Subcutaneous abdominal adipose tissue (tissue), 5 donors: ENCODE data around the gene TFDP1.
"Not testable (repeated sequence)": the region's sequence is repeated elsewhere in the genome, so short reads cannot be mapped to it uniquely, and the experiment has no call there.

Experiments used
- H3K27ac ChIP-seq: one replicate; pipeline ENCODE4 v1.7.0; 2013; ENCODE audit warnings: low read depth, mild to moderate bottlenecking, inconsistent platforms, low read length, moderate library complexity
- H3K27me3 ChIP-seq, 5 donors: one replicate each; pipeline ENCODE4 v1.7.0; 2013; ENCODE audit warnings: low read length in 5 of 5, inconsistent platforms in 1 of 5; ENCODE audit not compliant: control insufficient read depth in 5 of 5, insufficient read depth in 4 of 5
- H3K36me3 ChIP-seq, 5 donors: one replicate each; pipeline ENCODE4 v1.7.0; 2013; ENCODE audit warnings: low read length in 5 of 5; ENCODE audit not compliant: control insufficient read depth in 5 of 5, insufficient read depth in 5 of 5
- H3K4me1 ChIP-seq, 5 donors: one replicate each; pipeline ENCODE4 v1.7.0; 2013; ENCODE audit warnings: low read length in 5 of 5, mild to moderate bottlenecking in 3 of 5, moderate library complexity in 1 of 5; ENCODE audit not compliant: control insufficient read depth in 5 of 5, insufficient read depth in 5 of 5
- H3K4me3 ChIP-seq, 5 donors: one replicate each; pipeline ENCODE4 v1.7.0; 2013; ENCODE audit warnings: low read length in 5 of 5, low read depth in 1 of 5
- H3K9ac ChIP-seq, 5 donors: one replicate each; pipeline ENCODE4 v1.7.0; 2013; ENCODE audit warnings: low read length in 5 of 5, mild to moderate bottlenecking in 4 of 5, moderate library complexity in 3 of 5
- H3K9me3 ChIP-seq, 5 donors: one replicate each; pipeline ENCODE4 v1.7.0; 2013; ENCODE audit warnings: low read length in 5 of 5; ENCODE audit not compliant: control insufficient read depth in 5 of 5
- donor health status: healthy.
- donor health status: healthy.
- donor health status: healthy.
- donor health status: healthy.
- donor health status: healthy.

The TFDP1 gene

DNA sequence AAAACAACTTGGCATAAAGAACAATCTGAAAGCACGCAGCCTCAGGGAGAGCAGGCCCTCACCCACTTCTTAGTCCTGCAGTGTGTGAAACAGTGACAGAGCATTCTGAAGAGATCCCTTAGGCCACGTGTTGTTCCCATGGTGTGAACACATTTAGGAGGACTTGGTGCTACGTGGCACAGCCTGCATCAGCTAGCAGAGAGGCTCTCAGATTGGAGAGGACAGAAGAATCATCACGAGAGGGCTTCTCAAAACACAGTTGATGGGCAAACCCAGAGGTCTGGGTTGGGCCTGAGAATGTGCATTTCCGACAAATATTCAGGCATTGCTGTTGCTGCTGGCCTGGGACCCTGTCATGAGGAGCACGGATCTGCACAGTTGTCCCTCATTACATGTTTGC is 26.1 kb upstream of the TFDP1 start:
- Histone ChIP-seq H3K27ac (no peak overlapping the region), H3K27me3 (peaks cover 0 to 5% (median 0%) of the 10 kb centered on the region in 5 donors), H3K9ac (no peak overlapping the region), H3K36me3 (peaks cover 0 to 4% (median 0%) of the 10 kb centered on the region in 5 donors), H3K4me3 (no peak overlapping the region), H3K9me3 (no peaks in the 10 kb centered on the region), H3K4me1 (peaks cover 0 to 13% (median 0%) of the 10 kb centered on the region in 5 donors)

DNA sequence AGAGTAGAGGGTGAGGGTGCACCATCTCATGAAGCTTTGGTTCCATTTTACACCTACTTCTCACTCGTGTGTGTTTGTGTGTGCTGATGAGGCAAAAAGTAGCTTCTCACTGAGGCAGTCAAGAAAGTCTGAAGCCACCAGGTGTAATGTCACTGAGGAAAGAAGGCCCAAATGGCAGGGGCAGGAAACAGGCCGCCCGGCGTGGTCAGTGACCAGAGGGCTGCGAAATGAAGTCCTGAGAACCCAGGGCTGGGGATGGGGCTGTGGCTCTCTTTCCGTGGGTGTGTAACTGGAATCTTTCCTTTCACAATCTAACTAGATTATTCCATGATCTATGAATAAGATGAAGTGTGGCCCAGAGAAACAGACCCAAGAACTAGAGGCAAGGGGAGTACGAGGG is 25.5 kb upstream of the TFDP1 start:
- no peak overlapping the region for H3K9ac ChIP-seq
- H3K27ac ChIP-seq, result no peak overlapping the region
- peaks cover 0 to 7% (median 0%) of the 10 kb centered on the region in 5 donors for H3K4me1 ChIP-seq
- H3K36me3 ChIP-seq, result no peaks in the 10 kb centered on the region
- no peak overlapping the region for H3K4me3 ChIP-seq
- no peaks in the 10 kb centered on the region for H3K9me3 ChIP-seq
- peaks cover 0 to 5% (median 0%) of the 10 kb centered on the region in 5 donors for H3K27me3 ChIP-seq

DNA sequence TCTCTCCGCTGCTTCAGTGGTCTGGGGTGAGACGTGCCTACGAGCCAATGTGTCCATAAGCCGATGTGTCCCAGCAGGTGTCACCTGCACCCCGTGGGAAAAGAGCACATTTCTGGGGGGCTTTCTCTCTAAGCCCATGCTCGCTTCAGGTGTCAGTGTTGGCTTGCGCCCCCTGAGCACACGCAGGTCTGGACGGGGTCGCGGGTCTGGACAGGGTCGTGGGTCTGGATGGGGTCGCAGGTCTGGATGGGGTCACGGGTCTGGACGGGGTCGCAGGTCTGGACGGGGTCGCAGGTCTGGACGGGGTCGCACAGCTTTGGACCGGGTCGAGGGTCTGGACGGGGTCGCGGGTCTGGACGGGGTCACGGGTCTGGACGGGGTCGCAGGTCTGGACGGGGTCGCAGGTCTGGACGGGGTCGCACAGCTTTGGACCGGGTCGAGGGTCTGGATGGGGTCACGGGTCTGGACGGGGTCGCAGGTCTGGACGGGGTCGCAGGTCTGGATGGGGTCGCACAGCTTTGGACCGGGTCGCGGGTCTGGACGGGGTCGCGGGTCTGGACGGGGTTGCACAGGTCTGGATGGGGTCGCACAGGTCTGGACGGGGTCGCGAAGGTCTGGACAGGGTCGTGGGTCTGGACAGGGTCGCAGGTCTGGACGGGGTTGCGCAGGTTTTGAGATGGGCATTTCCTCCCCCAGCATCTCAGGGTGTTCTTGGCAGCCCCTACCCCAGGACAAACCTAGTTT is 24.5 kb upstream of the TFDP1 start:
- Histone ChIP-seq H3K27me3 (peaks cover 0 to 5% (median 0%) of the 10 kb centered on the region in 5 donors), H3K27ac (no peak overlapping the region), H3K4me1 (peaks cover 0 to 4% (median 0%) of the 10 kb centered on the region in 5 donors), H3K9ac (no peak overlapping the region), H3K4me3 (no peak overlapping the region), H3K36me3 (no peaks in the 10 kb centered on the region), H3K9me3 (no peaks in the 10 kb centered on the region)

DNA sequence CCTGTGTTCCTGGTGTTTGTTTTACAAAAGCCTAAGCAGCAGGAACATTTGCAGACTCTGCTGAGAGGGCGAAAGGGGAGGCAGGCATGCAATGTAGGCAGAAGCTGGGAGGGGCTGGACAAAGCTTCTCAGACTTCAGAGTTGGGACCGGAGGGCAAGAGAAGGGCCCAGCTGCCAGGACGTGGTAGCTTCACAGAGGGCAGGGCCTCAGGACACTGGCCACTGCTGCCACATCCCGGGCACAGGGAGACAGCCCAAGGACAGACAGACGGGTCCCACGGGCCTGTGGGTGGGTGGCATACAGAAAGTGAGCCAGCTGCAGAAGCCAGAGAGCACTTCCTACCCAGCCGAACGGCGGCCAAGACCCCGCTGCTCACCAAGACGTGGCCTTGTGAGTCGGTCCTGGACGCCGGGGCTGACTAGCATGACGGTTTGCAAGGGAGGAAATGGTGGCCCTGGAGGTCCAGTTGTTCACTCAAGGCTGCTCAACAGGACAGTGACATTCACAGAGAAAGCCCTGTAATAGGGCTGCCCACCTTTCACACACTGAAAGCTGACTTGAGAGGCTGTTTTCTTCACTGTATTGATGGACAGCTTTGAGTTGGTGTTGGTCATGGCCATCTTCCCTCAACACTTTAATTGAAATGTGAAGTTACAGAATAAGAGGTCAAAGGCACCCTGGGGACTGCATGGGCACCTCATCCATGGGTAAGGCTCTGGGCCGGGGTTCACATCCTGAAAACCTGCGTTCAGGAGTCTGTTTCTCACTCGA is 23.7 kb upstream of the TFDP1 start:
- H3K27me3 ChIP-seq, result peaks cover 0 to 8% (median 4%) of the 10 kb centered on the region in 5 donors
- no peak overlapping the region for H3K4me3 ChIP-seq
- no peak overlapping the region for H3K27ac ChIP-seq
- peaks cover 0 to 4% (median 0%) of the 10 kb centered on the region in 5 donors for H3K4me1 ChIP-seq
- H3K9ac ChIP-seq, result no peak overlapping the region
- no peaks in the 10 kb centered on the region for H3K9me3 ChIP-seq
- H3K36me3 ChIP-seq, result no peaks in the 10 kb centered on the region

DNA sequence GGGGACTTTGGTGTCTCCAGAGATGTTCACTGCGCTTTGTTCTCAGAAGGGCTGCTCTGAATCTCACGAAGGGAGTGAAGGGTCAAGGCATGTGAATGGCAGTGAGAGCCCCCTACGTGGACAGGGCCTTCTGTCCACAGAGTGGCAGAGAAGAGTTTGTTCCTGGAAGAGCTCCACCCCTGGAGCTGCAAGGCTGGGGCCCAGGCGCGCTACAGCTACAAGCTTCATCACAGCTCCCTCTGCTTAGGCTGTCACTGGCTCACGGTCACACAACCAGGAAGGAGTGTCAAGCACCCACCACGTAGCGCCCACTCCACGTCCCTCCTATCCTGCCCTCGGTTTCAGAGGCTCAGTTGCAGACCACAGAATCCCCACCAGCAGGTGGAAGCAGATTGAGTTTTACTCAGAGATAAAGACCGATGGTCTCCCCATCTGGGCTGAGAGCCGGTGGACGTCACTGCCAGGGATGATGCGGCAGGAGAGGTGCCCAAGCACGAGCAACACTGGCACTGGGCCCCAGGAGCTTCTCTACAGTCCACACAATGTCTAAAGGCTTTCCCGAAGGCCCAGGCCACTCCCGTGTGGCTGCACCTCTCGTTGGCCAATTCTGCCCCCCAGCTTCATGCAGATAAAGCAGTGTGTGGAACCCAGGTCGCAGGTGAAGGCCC is 23.0 kb upstream of the TFDP1 start:
- Histone ChIP-seq H3K9me3 (no peaks in the 10 kb centered on the region), H3K27me3 (peaks cover 0 to 14% (median 4%) of the 10 kb centered on the region in 5 donors), H3K36me3 (no peaks in the 10 kb centered on the region), H3K4me3 (no peak overlapping the region), H3K9ac (no peak overlapping the region), H3K4me1 (peaks cover 0 to 4% (median 0%) of the 10 kb centered on the region in 5 donors), H3K27ac (no peak overlapping the region)

DNA sequence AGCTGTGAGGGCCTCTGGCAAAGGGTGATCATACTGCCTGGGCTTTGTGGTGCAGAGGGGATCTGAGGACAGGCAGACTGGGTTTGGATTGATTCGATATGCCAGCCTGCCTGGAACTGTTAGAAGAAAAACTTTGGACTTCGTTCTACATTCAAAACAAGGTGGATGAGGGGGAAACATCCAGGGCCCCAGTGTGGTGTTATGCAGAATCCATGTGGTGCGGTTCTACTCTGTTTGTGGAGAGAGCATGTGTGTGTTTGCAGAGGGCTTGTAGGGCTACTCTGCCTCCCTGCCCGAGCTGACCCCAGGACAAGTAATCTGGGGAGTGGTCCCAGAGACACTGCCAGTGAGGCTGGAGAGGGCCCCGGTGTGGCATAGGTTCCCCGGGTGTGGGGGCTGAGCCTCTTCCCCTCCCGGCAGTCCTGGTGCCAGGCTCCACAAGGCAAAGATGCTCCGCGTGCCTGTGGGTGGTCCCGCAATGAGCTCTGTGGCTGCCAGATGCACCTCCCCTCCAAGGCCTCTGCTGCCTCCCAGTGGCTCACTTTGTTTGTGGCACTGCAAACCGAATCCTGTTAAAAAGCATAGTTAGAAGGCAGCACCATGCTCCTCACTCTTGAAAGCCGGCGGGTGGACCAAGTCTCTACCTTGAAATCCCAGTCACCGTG is 22.3 kb upstream of the TFDP1 start:
- Histone ChIP-seq H3K4me3 (no peak overlapping the region), H3K4me1 (peaks cover 0 to 4% (median 0%) of the 10 kb centered on the region in 5 donors), H3K9me3 (no peaks in the 10 kb centered on the region), H3K27ac (no peak overlapping the region), H3K9ac (no peak overlapping the region), H3K36me3 (no peaks in the 10 kb centered on the region), H3K27me3 (peaks cover 0 to 16% (median 8%) of the 10 kb centered on the region in 5 donors)

DNA sequence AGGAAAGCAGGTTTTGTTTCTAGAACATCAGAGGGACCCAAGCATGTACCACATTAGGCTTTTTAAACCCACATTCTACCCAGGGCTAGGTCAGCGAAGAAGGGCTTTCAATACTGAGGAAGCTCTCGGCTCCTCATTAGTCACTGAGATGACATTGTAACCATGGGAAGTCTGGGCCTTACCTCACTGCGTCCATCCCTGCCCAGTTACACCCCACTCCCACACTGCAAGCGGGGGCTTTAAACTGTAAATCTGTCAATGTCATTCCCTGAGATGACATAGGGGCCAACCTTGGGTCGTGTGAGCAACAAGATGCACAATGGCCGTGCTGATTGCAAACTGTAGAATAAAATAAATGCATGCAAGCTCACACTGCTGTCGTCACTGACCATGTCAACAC is 21.7 kb upstream of the TFDP1 start:
- H3K4me3 ChIP-seq, result no peak overlapping the region
- H3K27me3 ChIP-seq, result peaks cover 0 to 16% (median 9%) of the 10 kb centered on the region in 5 donors
- H3K27ac ChIP-seq, result no peak overlapping the region
- H3K9ac ChIP-seq, result no peak overlapping the region
- H3K36me3 ChIP-seq, result no peaks in the 10 kb centered on the region
- peaks cover 0 to 4% (median 0%) of the 10 kb centered on the region in 5 donors for H3K4me1 ChIP-seq
- H3K9me3 ChIP-seq, result no peaks in the 10 kb centered on the region

DNA sequence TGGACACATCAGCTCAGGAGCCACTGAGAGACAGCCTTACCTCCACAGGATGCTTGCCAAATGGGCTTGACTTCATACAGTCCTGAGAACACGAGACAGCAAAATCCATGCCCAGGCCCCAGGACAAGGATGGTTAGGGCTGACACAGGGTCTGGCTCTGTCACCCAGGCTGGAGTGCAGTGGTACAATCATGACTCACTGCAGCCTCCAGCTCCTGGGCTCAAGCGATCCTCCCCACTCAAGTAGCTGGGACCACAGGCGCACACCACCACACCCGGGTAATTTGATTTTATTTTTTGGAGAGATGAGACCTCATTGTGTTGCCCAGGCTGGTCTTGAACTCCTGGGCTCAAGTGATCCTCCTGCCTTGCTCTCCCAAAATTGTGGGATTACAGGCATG is 21.0 kb upstream of the TFDP1 start:
- H3K27ac ChIP-seq, H3K4me3 ChIP-seq, H3K9me3 ChIP-seq, H3K36me3 ChIP-seq, H3K4me1 ChIP-seq, H3K9ac ChIP-seq: not testable (repeated sequence)
- H3K27me3 ChIP-seq, result peaks cover 0 to 12% (median 9%) of the 10 kb centered on the region in 5 donors

DNA sequence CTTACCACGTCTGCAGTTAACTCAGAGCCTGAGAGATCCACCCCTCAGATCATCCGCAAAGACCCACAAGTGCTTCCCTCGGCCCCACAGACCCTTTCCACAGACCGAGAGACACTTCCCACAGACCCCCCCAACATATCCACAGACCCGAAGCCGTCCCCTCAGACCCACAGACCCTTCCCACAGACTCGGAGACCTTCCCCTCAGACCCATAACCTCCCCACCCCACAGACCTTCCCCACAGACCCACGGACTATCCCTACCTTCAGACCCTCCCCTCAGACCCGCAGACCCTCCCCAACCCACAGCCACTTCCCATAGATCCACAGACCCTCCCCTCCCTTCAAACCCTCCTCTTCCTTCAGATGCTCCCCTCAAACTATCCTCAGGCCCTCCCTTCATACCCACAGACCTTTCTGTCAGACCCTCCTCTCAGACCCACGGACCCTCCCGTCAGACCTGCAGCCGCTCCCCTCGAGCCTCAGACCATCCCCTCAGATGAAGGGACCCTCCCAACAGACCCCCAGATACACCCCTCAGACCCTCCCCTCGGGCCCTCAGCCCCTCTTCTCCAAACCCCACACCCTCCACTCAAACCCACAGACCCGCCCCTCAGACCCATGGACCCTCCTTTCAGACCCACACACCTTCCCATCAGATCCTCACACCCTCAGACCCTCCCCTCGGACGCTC is 20.1 kb upstream of the TFDP1 start:
- Histone ChIP-seq H3K9me3 (no peaks in the 10 kb centered on the region), H3K27me3 (peaks cover 0 to 12% (median 9%) of the 10 kb centered on the region in 5 donors), H3K36me3 (no peaks in the 10 kb centered on the region), H3K4me3 (no peak overlapping the region), H3K27ac (no peak overlapping the region), H3K4me1 (peaks cover 0 to 4% (median 0%) of the 10 kb centered on the region in 5 donors), H3K9ac (no peak overlapping the region)
